ENCODE results near the gene S100P. TPM values are rescaled to one million over a fixed set of nuclear protein-coding genes. Genes with fewer than 3 reads are reported as not detected.

The S100P gene
- total and polyA plus RNA-seq, 2 of the 4 experiments (the other 2 are of a cell fraction): not detected

DNA sequence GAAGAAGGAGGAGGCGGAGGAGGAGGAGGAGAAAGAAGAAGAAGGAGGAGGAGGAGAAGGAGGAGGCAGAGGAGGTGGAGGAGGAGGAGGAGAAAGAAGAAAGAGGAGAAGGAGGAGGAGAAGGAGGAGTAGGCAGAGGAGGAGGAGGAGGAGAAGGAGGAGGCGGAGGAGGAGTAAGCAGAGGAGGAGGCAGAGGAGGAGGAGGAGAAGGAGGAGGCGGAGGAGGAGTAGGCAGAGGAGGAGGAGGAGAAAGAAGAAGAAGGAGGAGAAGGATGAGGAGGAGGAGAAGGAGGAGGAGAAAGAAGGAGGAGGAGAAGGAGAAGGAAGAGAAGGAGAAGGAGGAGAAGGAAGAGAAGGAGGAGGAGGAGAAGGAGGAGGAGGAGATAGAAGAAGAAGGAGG is 33.2 kb upstream of the S100P start:
- dilution Hi-C loops (cut with HindIII; ENCODE audit: low sequenced_read_pairs, unreplicated experiment): no loop called here
- peaks cover 22% of the 10 kb centered on the region for H3K27me3 ChIP-seq (ENCODE audit: control insufficient read depth, insufficient read depth, low read length)
- no TSS peak for BruUV-seq (replicated peaks)

More for the DNA sequence above, 33.2 kb upstream of the S100P start:
- intact Hi-C loops (cut with micrococcal nuclease) (no loop called here), in situ Hi-C loops (cut with MboI; ENCODE audit: low sequenced_read_pairs) (no loop called here)
- H4K5ac ChIP-seq (ENCODE audit: low read depth, low read length): no peak overlapping the region
- H2BK15ac ChIP-seq (ENCODE audit: low read depth, low read length): no peak overlapping the region
- ChIA-PET POLR2A (ENCODE audit: unreplicated experiment) (no interaction called here), CTCF (no interaction called here)
- H3K27ac ChIP-seq (ENCODE audit: insufficient read depth, low read length): no peak overlapping the region
- H3K9ac ChIP-seq (ENCODE audit: low read depth, low read length): no peak overlapping the region
- H4K91ac ChIP-seq (ENCODE audit: insufficient read depth, low read depth, low read length): no peak overlapping the region
- no peak overlapping the region for H3K4me2 ChIP-seq (ENCODE audit: low read depth, low read length)
- H3K4me3 ChIP-seq (ENCODE audit: insufficient read depth, low read depth, low read length): no peak overlapping the region
- no peak overlapping the region for H2BK120ac ChIP-seq (ENCODE audit: low read depth, low read length)
- no peak overlapping the region for H3K23ac ChIP-seq (ENCODE audit: low read depth, low read length)
- 95% methylated on average over 3 of the region's 3 CpGs; no CpG with 5 or more reads in 1 of the 2 experiments for WGBS, 2 experiments (ENCODE audit: extremely low coverage in 2 of 2, insufficient read length in 1 of 2)
- H2BK20ac ChIP-seq (ENCODE audit: low read depth, low read length): no peak overlapping the region
- no peak for DNase-seq
- H2BK5ac ChIP-seq (ENCODE audit: low read depth, low read length, poor library complexity, severe bottlenecking): no peak overlapping the region
- no peak overlapping the region for H2AK9ac ChIP-seq (replicated peaks; ENCODE audit: low read depth, low read length, poor library complexity)
- H3K18ac ChIP-seq (ENCODE audit: low read depth, low read length): no peak overlapping the region
- no peak overlapping the region for H3K4ac ChIP-seq (ENCODE audit: low read depth, low read length)
- no peak overlapping the region for H3K56ac ChIP-seq (ENCODE audit: extremely low read depth, insufficient read depth, low read length)
- H3K4me1 ChIP-seq (ENCODE audit: control insufficient read depth, insufficient read depth, low read length): no peaks in the 10 kb centered on the region
- no peak overlapping the region for H3K14ac ChIP-seq (replicated peaks; ENCODE audit: low read depth, low read length)
- ATAC-seq (ENCODE audit: low read depth): no peak
- no peaks in the 10 kb centered on the region for H3K36me3 ChIP-seq (ENCODE audit: control insufficient read depth, insufficient read depth, low read length)
- H3K79me1 ChIP-seq (ENCODE audit: low read depth in 1 of 2, low read length in 2 of 2): no peaks in the 10 kb centered on the region
- no peak overlapping the region for H4K8ac ChIP-seq (ENCODE audit: low read depth in 2 of 2, low read length in 2 of 2)
- no peak overlapping the region for H2AK5ac ChIP-seq (ENCODE audit: low read depth, low read length)
- no peak overlapping the region for H2AFZ ChIP-seq (replicated peaks; ENCODE audit: low read length, poor library complexity)
- peaks cover 8% of the 10 kb centered on the region for H3K9me1 ChIP-seq (ENCODE audit: insufficient read depth, low read length)
- H4K20me1 ChIP-seq (ENCODE audit: insufficient read depth, low read length): 0 out of 2 replicates have a peak, but pooled peaks cover 2% of the 10 kb centered on the region
- H3K9me3 ChIP-seq (ENCODE audit: control insufficient read depth, insufficient read depth, low read length): no peaks in the 10 kb centered on the region
- TF ChIP-seq RAD21 (IDR thresholded peaks at IDR 0.05; ENCODE audit: low read length): no peak
- TF ChIP-seq RCOR1 (IDR thresholded peaks at IDR 0.05; ENCODE audit: insufficient replicate concordance, low read length): no peak
- no peak for TF ChIP-seq FOS (IDR thresholded peaks at IDR 0.05; ENCODE audit: low read depth, low read length)
- no peak for TF ChIP-seq CHD1 (IDR thresholded peaks at IDR 0.05; ENCODE audit: low read depth, low read length)
- no peak for TF ChIP-seq MAZ (IDR thresholded peaks at IDR 0.05; ENCODE audit: borderline replicate concordance, low read depth, low read length)
- no peak for TF ChIP-seq MAFK (IDR thresholded peaks at IDR 0.05; ENCODE audit: low read depth, low read length)
- TF ChIP-seq, protein P1, sequence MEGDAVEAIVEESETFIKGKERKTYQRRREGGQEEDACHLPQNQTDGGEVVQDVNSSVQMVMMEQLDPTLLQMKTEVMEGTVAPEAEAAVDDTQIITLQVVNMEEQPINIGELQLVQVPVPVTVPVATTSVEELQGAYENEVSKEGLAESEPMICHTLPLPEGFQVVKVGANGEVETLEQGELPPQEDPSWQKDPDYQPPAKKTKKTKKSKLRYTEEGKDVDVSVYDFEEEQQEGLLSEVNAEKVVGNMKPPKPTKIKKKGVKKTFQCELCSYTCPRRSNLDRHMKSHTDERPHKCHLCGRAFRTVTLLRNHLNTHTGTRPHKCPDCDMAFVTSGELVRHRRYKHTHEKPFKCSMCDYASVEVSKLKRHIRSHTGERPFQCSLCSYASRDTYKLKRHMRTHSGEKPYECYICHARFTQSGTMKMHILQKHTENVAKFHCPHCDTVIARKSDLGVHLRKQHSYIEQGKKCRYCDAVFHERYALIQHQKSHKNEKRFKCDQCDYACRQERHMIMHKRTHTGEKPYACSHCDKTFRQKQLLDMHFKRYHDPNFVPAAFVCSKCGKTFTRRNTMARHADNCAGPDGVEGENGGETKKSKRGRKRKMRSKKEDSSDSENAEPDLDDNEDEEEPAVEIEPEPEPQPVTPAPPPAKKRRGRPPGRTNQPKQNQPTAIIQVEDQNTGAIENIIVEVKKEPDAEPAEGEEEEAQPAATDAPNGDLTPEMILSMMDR (conservative IDR thresholded peaks at IDR 0.05; ENCODE audit: low read depth, low read length): no peak
